Measurements from ENCODE around the gene ZNF678.

The ZNF678 gene

DNA sequence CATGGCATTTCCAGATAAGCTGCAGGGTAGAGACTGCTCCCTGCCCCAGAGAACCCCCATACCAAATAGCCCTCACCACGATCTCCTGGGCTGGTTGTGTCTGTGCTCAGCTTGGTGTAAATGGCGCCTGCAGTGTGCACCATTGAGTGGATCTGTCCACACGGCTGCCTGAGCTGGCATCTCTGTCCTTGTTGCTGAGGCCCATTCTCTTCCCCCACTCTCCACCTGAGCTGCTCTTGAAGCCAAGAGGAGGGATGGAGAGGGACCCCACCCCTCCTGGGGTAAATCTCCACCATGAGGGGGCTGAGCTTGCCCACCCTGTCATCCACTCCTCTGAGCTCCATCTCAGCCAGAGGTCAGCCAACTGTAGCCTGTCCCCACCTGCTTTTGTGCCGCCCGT lies 18.0 kb upstream of the ZNF678 start:
- no peak for TF ChIP-seq LEF1 (IDR thresholded peaks at IDR 0.05; ENCODE audit: borderline replicate concordance)
- no peak for TF ChIP-seq FOXA1 (IDR thresholded peaks at IDR 0.05)
- TF ChIP-seq L3MBTL2 (conservative IDR thresholded peaks at IDR 0.05), result no peak
- TF ChIP-seq PKNOX1 (IDR thresholded peaks at IDR 0.05), result no peak
- no peak for TF ChIP-seq HDGF (IDR thresholded peaks at IDR 0.05; ENCODE audit: borderline replicate concordance)
- TF ChIP-seq CTBP1 (IDR thresholded peaks at IDR 0.05; ENCODE audit: borderline replicate concordance), result no peak
- no peak for TF ChIP-seq ELF4 (IDR thresholded peaks at IDR 0.05)
- no peak for TF ChIP-seq FOXK2 (IDR thresholded peaks at IDR 0.05)
- DNase-seq (ENCODE audit: extremely low spot score), result no peak
- ChIA-PET CTCF (no interaction called here), POLR2A (interaction anchor here (1.0 kb wide), 1 partner anchor 18 kb away, joined by 3 read pairs; the partner anchor contains the start of gene ZNF678)

DNA sequence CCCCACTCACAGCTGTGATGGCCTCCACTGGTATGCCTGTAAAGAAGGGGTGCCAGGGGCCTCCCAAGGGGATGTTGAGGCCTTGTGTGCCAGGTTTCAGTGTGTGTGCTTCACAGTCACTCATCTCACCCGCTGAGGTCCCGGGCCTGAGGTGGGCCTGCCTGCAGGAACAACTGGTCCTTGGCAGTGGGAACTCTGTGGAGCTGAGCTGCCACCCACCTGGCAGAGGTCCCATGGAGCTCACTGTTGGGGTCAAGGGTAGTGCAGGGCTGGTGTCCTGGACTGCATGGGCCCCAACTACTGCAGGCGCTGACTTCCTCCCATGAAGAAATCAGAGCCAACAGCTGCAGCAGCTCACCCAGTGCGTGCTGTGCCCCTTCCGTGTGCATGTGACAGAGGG lies 17.3 kb upstream of the ZNF678 start:
- DNase-seq (ENCODE audit: extremely low spot score), result no peak
- TF ChIP-seq FOXK2 (IDR thresholded peaks at IDR 0.05) (no peak), SP1 (IDR thresholded peaks at IDR 0.05) (no peak), CTBP1 (IDR thresholded peaks at IDR 0.05; ENCODE audit: borderline replicate concordance) (no peak), ELF4 (IDR thresholded peaks at IDR 0.05) (no peak), HDGF (IDR thresholded peaks at IDR 0.05; ENCODE audit: borderline replicate concordance) (no peak), SUZ12 (IDR thresholded peaks at IDR 0.05) (no peak)
- CTCF ChIA-PET, result no interaction called here
- POLR2A ChIA-PET, result interaction anchor here (1.0 kb wide), 1 partner anchor 18 kb away, joined by 3 read pairs; the partner anchor contains the start of gene ZNF678

GRCh38 chr1:227546598-227547309 lies 16.6 kb upstream of the ZNF678 start:
- no peak for DNase-seq (ENCODE audit: extremely low spot score)
- CTCF ChIA-PET, result no interaction called here
- TF ChIP-seq TARDBP (IDR thresholded peaks at IDR 0.05) (no peak), FOXK2 (IDR thresholded peaks at IDR 0.05) (no peak), HDGF (IDR thresholded peaks at IDR 0.05; ENCODE audit: borderline replicate concordance) (no peak), SP1 (IDR thresholded peaks at IDR 0.05) (no peak), L3MBTL2 (conservative IDR thresholded peaks at IDR 0.05) (no peak)
- POLR2A ChIA-PET, result no interaction called here

GRCh38 chr1:227547310-227548118 lies 15.8 kb upstream of the ZNF678 start:
- ChIA-PET CTCF (no interaction called here), POLR2A (interaction anchor here (1.5 kb wide), 1 partner anchor 16 kb away, joined by 3 read pairs; the partner anchor contains the start of gene ZNF678)
- no peak for TF ChIP-seq HDGF (IDR thresholded peaks at IDR 0.05; ENCODE audit: borderline replicate concordance)
- TF ChIP-seq SUZ12 (IDR thresholded peaks at IDR 0.05), result no peak
- TF ChIP-seq ZNF384 (IDR thresholded peaks at IDR 0.05), result no peak
- no peak for TF ChIP-seq FOXM1 (IDR thresholded peaks at IDR 0.05; ENCODE audit: borderline replicate concordance)
- TF ChIP-seq ELF4 (IDR thresholded peaks at IDR 0.05), result no peak
- no peak for TF ChIP-seq CTBP1 (IDR thresholded peaks at IDR 0.05; ENCODE audit: borderline replicate concordance)
- TF ChIP-seq TARDBP (IDR thresholded peaks at IDR 0.05), result no peak
- no peak for TF ChIP-seq FOXK2 (IDR thresholded peaks at IDR 0.05)
- TF ChIP-seq LEF1 (IDR thresholded peaks at IDR 0.05; ENCODE audit: borderline replicate concordance), result no peak
- TF ChIP-seq NFRKB (IDR thresholded peaks at IDR 0.05), result no peak
- no peak for TF ChIP-seq L3MBTL2 (conservative IDR thresholded peaks at IDR 0.05)
- TF ChIP-seq ARNT (IDR thresholded peaks at IDR 0.05), result no peak
- no peak for TF ChIP-seq FOXA1 (IDR thresholded peaks at IDR 0.05)
- no peak for TF ChIP-seq PKNOX1 (IDR thresholded peaks at IDR 0.05)
- DNase-seq (ENCODE audit: extremely low spot score), result no peak

DNA sequence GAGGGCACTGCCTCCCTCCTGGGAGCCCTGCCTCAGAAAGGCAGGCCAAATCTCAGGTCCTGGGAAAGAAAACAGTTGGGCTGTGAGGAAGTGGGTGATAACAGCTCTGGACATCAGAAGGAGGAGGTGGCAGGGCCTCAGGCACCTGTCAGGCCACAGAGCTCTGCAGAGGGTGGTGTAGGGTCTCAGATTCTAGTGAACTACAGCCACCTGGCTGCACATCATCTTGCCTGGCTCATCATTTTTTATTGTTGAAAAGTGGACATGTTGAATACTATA lies 15.3 kb upstream of the ZNF678 start:
- TF ChIP-seq CTBP1 (IDR thresholded peaks at IDR 0.05; ENCODE audit: borderline replicate concordance) (no peak), ELF4 (IDR thresholded peaks at IDR 0.05) (no peak), NFRKB (IDR thresholded peaks at IDR 0.05) (no peak), SUZ12 (IDR thresholded peaks at IDR 0.05) (no peak), SP1 (IDR thresholded peaks at IDR 0.05) (no peak)
- ChIA-PET POLR2A (interaction anchor here (1.5 kb wide), 1 partner anchor 16 kb away, joined by 3 read pairs; the partner anchor contains the start of gene ZNF678), CTCF (no interaction called here)
- no peak for DNase-seq (ENCODE audit: extremely low spot score)

- TF ChIP-seq ELF4 (IDR thresholded peaks at IDR 0.05) (no peak), CTBP1 (IDR thresholded peaks at IDR 0.05; ENCODE audit: borderline replicate concordance) (no peak), HDGF (IDR thresholded peaks at IDR 0.05; ENCODE audit: borderline replicate concordance) (no peak), NFRKB (IDR thresholded peaks at IDR 0.05) (no peak), SP1 (IDR thresholded peaks at IDR 0.05) (no peak), FOXA1 (IDR thresholded peaks at IDR 0.05) (no peak), ZNF384 (IDR thresholded peaks at IDR 0.05) (no peak), BHLHE40 (IDR thresholded peaks at IDR 0.05; ENCODE audit: borderline replicate concordance) (no peak), PKNOX1 (IDR thresholded peaks at IDR 0.05) (no peak), SUZ12 (IDR thresholded peaks at IDR 0.05) (no peak), FOXM1 (IDR thresholded peaks at IDR 0.05; ENCODE audit: borderline replicate concordance) (no peak)
- POLR2A ChIA-PET, result interaction anchor here (1.5 kb wide), 1 partner anchor 15 kb away, joined by 3 read pairs; the partner anchor contains the start of gene ZNF678
- no peak for DNase-seq (ENCODE audit: extremely low spot score)
- CTCF ChIA-PET, result no interaction called here
Measured at GRCh38 chr1:227548448-227548847, 14.9 kb upstream of the ZNF678 start.
